HG03342 (cell line): ENCODE measurements around the gene OAS3.
"Not testable (repeated sequence)": the region's sequence is repeated elsewhere in the genome, so short reads cannot be mapped to it uniquely, and the experiment has no call there.

Experiments
- ATAC-seq: cut with Tn5 transposase; IDR thresholded peaks from one replicate; pipeline ENCODE4 v1.9.1; 2021; ENCODE audit warnings: mild to moderate bottlenecking, moderate library complexity; ENCODE audit not compliant: unreplicated experiment

Gene OAS3

DNA sequence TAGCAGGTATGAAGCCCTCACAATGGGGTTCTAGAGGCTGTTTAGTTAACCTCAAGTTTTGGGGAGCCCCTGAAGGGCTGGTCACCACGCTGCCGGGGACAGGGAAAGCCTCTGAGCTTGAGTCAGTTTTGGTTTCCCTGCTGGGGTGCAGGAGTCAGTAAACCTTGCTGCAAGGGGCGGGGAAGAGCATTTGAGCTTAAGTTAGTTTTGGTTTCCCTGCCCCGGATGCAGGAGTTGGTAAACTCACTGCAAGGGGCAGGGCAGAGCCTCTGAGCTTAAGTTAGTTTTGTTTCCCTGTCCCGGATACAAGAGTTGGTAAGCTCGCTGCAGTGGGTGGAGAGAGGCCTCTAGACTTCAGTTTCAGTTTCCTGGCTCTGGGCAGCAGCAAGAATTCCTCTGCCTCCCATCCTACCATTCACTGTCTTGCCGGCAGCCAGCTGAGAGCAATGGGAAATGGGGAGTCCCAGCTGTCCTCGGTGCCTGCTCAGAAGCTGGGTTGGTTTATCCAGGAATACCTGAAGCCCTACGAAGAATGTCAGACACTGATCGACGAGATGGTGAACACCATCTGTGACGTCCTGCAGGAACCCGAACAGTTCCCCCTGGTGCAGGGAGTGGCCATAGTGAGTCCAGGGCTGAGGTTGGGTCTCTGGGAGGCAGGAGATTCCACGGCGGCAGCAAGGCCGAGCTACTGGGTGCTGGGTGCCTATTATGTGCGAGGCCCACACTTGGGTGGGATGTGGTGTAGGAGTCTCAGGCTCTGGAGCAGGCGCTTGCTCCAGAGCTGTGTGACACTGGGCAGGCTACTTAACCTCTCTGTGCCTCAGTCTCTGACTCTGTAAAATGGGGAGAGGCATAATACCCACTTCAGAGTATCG, 40.1 kb downstream of the OAS3 start, which contains the start of gene OAS2:
OAS2 (plus strand) TSS at position 357 of the 878 bp plus-strand sequence; CDS start at position 447, 90 bp downstream.
- ATAC-seq: peak; percentile 88

DNA sequence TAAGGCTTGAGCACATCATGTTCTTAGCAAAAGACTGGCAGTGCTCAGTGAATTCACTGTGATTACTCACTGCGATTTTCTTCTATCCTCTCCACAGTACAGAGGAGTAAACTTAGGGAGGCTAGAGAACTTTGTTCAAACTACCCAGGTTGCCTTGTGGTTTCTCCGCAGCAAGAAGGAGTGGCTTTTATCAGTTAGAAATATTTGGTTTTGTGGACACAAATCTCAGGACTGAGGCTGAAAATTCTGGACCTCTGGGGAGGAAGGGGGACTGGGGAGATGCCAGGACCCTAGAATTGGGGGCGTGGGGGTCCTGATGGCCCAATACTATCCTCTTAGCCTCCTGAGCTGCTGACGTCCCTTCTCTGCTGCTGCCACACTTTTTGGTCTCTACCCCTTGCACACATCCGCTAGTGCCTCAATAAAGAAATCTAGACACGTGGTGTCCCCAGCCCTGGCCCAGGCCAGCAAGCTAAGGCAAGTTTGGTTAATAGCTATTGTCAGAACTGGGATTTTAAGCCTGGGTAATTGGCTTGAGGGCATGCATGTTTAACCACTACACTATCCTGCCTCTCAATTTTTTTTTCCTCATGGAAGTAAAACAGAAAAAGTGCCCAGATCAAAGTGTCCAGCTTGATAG, 40.9 kb downstream of the OAS3 start:
- no peak for ATAC-seq

GRCh38 chr12:112980491-112981158, 42.4 kb downstream of the OAS3 start:
- ATAC-seq: no peak

DNA sequence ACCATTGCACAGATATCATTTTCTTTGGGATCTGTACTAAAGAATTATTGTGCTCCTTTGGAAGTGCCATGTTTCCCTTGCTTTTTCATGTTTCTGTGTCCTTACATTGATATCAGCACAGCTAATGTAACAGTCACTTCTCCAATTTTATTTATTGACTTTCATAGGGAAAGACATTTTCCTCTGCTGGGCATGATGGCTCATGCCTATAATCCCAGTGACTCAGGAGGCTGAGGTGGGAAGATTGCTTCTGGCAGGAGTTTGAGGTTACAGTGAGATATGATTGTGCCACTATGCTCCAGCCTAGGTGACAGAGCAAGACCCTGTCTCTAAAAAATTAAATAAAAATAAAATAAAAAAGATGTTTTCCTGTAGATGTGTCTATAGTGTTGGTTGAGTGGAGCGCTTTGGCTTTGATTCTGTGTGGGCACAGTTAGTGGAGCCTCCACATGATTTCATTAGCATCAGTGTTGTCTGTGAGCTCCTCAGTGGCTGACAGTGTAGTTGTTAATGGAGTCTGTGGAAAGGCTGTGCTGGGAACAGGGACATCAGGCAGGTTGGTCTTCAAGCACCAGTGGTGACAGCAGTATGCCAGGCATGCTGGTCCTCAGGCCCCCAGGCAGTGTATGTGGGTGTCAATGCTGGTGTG, 47.5 kb downstream of the OAS3 start:
- no peak for ATAC-seq

GRCh38 chr12:112986291-112986800, 48.1 kb downstream of the OAS3 start:
- ATAC-seq: no peak

DNA sequence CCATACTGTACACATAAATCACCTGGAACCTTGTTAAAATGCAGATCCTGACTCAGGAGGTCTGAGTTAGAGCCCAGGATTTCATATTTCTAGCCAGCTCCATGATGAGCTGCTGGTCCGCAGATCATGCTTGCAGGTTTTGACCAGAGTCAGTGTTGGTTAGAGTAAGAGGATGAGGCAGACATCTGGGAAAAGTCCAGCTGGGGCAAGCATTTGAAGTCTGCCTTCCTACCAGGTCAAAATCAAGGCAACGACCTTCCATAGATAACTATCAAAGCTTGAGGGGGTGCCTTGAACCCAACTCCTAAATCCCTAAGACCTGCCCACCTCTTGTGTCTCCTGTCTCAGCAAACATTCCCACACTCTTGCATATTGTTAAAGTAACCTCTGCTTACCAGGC, 49.3 kb downstream of the OAS3 start:
- no peak for ATAC-seq

GRCh38 chr12:112988224-112988623, 50.0 kb downstream of the OAS3 start:
- ATAC-seq: no peak

DNA sequence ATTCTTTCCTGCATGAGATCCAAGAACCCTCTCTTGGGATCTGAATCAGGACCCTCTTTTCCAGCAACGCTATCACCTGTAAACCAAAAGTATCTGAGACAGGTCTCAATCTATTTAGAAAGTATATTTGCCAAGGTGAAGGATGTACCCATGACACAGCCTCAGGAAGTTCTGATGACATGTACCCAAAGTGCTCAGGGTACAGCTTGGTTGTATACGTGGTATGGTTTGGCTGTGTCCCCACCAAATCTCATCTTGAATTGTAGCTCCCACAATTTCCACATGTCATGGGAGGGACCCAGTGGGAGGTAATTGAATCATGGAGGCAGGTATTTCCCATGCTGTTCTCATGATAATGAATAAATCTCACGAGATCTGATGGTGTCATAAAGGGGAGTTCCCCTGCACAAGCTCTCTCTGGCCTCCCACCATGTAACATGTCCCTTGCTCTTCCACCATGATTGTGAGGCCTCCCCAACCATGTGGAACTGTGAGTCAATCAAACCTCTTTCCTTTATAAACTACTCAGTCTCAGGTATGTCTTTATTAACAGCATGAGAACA, 50.6 kb downstream of the OAS3 start:
- ATAC-seq: not testable (repeated sequence)

DNA sequence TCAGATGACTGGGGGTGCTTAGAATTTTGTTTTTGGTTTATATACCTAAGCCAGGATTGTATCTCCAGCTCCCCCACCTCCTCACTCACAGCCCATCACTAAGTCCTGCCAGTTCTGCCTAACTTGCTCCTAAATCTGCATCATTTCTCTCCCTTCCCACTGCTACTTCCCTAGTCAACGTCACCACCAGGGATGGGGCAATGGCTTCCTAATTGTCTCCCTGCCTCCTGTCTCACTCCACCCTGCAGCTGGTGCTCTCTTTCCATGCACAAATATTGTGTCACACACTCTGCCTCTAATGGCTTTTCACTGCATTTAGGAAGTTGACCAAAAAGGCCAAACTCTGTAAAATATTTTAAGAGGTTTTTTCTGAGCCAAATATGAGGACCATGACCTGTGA, 51.5 kb downstream of the OAS3 start:
- ATAC-seq: no peak

GRCh38 chr12:112992541-112993398, 54.5 kb downstream of the OAS3 start:
- no peak for ATAC-seq

- ATAC-seq: no peak
Measured at GRCh38 chr12:112995008-112995407, 56.7 kb downstream of the OAS3 start.

DNA sequence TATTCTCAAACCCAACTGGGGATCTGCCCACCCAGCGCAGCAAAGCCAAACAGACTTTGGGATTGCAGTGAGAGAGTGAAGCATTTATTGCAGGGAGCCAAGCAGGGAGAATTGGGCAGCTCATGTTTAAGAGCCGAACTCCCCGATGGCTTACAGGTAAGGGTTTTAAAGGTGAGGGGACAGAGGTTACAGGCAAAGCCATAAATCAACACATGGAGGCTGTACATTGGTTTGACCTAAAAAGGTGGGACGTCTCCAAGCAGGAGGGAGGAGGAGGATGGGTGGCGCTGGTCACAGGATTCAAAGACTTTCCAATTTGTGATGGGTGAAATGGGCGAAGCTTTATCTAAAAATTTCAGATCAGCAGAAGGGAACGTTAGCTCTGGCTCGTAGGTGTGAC, 58.2 kb downstream of the OAS3 start:
- ATAC-seq: no peak

DNA sequence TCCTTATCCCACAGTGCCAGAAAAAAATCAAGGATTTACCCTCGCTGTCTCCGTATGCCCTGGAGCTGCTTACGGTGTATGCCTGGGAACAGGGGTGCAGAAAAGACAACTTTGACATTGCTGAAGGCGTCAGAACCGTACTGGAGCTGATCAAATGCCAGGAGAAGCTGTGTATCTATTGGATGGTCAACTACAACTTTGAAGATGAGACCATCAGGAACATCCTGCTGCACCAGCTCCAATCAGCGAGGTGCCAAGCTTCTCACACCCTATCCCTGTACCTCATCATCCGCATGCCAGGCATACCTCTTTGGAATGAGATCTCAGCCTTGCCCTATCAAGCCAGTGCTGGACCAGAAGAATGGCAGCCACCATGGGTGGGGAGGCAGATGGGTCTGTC, 59.2 kb downstream of the OAS3 start:
- ATAC-seq: no peak

DNA sequence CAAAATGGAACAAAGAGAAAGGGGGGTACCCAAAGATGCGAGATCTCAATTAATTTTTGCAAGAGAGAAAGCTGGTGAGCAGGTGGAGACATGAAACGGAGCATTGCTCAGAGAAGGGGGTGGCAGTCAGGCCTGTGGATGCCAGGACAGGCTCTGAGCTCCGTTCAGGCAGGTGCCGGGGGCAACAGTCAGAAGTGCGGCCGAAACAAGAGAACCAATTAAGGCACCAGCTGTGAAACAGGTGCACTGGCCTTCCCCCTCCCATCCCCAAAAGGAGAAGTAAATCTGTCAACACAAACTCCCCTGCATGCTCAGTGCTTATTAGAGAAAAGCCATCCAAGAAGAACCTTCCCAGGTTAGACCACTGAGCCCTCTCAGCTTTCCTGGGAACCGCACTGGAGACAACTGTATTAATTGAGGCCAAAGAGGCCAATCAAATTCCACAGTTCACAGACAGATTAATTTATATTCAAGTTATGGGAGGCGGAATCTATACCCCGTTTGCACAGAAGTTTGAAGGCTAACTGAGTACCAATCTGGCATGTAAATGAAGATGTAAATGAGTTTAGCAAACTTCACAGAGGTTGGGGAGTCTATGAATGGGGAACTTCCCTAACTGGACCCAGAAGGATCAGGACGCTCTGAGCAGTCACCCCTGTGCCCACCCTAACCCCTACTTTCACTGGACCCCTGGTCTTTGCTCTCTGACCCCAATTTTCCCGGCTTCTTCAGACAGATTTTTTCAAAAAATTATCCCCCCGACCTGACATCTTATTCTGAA, 60.9 kb downstream of the OAS3 start:
- ATAC-seq: no peak

- no peak for ATAC-seq
Measured at GRCh38 chr12:113000433-113000832, 62.2 kb downstream of the OAS3 start.

DNA sequence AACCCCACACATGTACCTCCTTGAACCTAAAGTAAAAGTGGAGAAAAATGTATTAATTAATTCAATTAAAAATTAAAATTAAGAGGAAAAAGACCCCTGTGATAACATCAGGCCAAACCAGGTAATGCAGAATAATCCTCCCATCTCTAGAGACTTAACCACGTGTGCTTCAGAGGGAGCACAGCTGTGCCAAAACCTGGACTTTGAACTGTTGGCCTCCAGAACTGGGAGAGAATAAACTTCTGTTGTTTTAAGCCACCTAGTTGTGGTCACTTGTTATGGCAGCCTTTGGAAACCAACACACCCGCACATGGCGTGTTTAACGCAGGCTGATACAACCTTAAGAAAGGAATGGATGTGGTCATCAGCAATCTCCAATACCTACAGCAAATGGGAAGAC, 63.9 kb downstream of the OAS3 start:
- no peak for ATAC-seq

- no peak for ATAC-seq
Measured at GRCh38 chr12:113002676-113003075, 64.4 kb downstream of the OAS3 start.

GRCh38 chr12:113003636-113004035, 65.4 kb downstream of the OAS3 start:
- ATAC-seq: no peak

DNA sequence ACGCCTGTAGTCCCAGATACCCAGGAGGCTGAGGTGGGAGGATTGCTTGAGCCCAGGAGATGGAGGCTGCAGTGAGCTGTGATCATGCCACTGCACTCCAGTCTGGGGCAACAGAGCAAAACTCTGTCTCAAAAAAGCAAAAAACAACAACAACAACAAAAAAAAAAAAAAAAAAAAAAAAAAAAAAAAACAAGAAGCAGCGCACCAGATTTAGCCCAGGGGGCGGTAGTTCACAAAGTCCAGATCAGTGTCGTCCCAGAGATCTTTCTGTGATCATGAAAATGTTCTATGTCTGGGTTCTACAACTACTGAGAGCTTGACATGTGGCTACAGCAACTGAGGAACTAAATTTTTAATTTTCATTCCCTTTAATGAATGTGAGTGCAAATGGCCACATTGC, 67.5 kb downstream of the OAS3 start:
- ATAC-seq: no peak
